Activated naive CD8-positive, alpha-beta T cell treated with anti-CD3 and anti-CD28 coated beads, Interleukin-2, amount 10 ng/mL, durations not matched to agents 7 days and 5 days (primary cell): ENCODE measurements around the gene XKR7. TPM values are rescaled to one million over a fixed set of nuclear protein-coding genes. Genes with fewer than 3 reads are reported as not detected.

ENCODE experiments used
- ATAC-seq: fragments of 150-1000 bp; cut with Tn5 transposase; one replicate; pipeline ENCODE4 v1.10.0; 2021; ENCODE audit warnings: low read depth, moderate library complexity
- POLR2A ChIA-PET: fragments of 350-600 bp; sonication (Branson Sonifier 250); formaldehyde crosslinking; loops from one replicate; lab custom pipeline; 2021; ENCODE audit warnings: antibody characterized with exemption; lab: Charles Lee
- DNase-seq: peaks from one replicate; pipeline ENCODE4 v3.0.0; 2021
- H3K27ac Mint-ChIP-seq: one replicate; pipeline ENCODE4 v1.8.0; 2022; ENCODE audit warnings: mild to moderate bottlenecking, mixed read lengths
- H3K27me3 Mint-ChIP-seq: one replicate; pipeline ENCODE4 v1.8.0; 2022; ENCODE audit warnings: mild to moderate bottlenecking, moderate library complexity, mixed read lengths
- H3K36me3 Mint-ChIP-seq: one replicate; pipeline ENCODE4 v1.8.0; 2021; ENCODE audit warnings: mild to moderate bottlenecking, mixed read lengths
- H3K4me1 Mint-ChIP-seq: one replicate; pipeline ENCODE4 v1.8.0; 2021; ENCODE audit warnings: mixed read lengths
- H3K4me3 Mint-ChIP-seq: one replicate; pipeline ENCODE4 v1.8.0; 2022; ENCODE audit warnings: mild to moderate bottlenecking, moderate library complexity, mixed read lengths
- H3K9me3 Mint-ChIP-seq: one replicate; pipeline ENCODE4 v1.8.0; 2021; ENCODE audit warnings: mixed read lengths
- total RNA-seq, 2 experiments: library from RNA; stranded (reverse); gene quantifications; one replicate each; pipeline ENCODE4 v1.2.3, GENCODE V29; 2021

The XKR7 gene
- total RNA-seq, 2 experiments from 2014 or later: not detected

GRCh38 chr20:31951530-31952453, 16.2 kb upstream of the XKR7 start, which contains the start of gene PDRG1:
PDRG1 (minus strand) TSS chr20:31952046; CDS start chr20:31951961, 85 bp downstream.
- H3K36me3 Mint-ChIP-seq: peaks cover 25% of the 10 kb centered on the region
- peak within 1 kb of the TSS; percentile 96 for H3K27ac Mint-ChIP-seq
- peaks cover 12% of the 10 kb centered on the region for H3K27me3 Mint-ChIP-seq
- peaks cover 23% of the 10 kb centered on the region for H3K4me1 Mint-ChIP-seq
- peak; percentile 99 for DNase-seq
- peak; percentile 96 for ATAC-seq
- peak within 1 kb of the TSS; percentile 99 for H3K4me3 Mint-ChIP-seq
- no peaks in the 10 kb centered on the region for H3K9me3 Mint-ChIP-seq
- POLR2A ChIA-PET: interaction anchor here (0.6 to 1.3 kb wide), 7 partner anchors 15 to 448 kb away, joined by 3 to 4 read pairs (median 3); no protein-coding TSS in a partner anchor

- POLR2A ChIA-PET: no interaction called here
- Mint-ChIP-seq H3K4me1 (peaks cover 23% of the 10 kb centered on the region), H3K36me3 (peaks cover 15% of the 10 kb centered on the region), H3K27ac (no peak overlapping the region), H3K4me3 (no peak overlapping the region), H3K9me3 (no peaks in the 10 kb centered on the region), H3K27me3 (peaks cover 16% of the 10 kb centered on the region)
- no peak for ATAC-seq
- no peak for DNase-seq
Measured at GRCh38 chr20:31953556-31954148, 14.3 kb upstream of the XKR7 start.

- Mint-ChIP-seq H3K36me3 (peaks cover 10% of the 10 kb centered on the region), H3K4me1 (peaks cover 20% of the 10 kb centered on the region), H3K27me3 (peaks cover 20% of the 10 kb centered on the region), H3K4me3 (no peak overlapping the region), H3K27ac (no peak overlapping the region), H3K9me3 (no peaks in the 10 kb centered on the region)
- DNase-seq: no peak
- POLR2A ChIA-PET: no interaction called here
- ATAC-seq: no peak
Measured at GRCh38 chr20:31954500-31954899, 13.5 kb upstream of the XKR7 start.

- no peak overlapping the region for H3K4me3 Mint-ChIP-seq
- no peak for ATAC-seq
- peaks cover 26% of the 10 kb centered on the region for H3K27me3 Mint-ChIP-seq
- no peaks in the 10 kb centered on the region for H3K9me3 Mint-ChIP-seq
- no peaks in the 10 kb centered on the region for H3K36me3 Mint-ChIP-seq
- POLR2A ChIA-PET: interaction anchor here (0.6 kb wide), 1 partner anchor 517 kb away, joined by 3 read pairs; no protein-coding TSS in a partner anchor
- no peak overlapping the region for H3K27ac Mint-ChIP-seq
- DNase-seq: no peak
- H3K4me1 Mint-ChIP-seq: peaks cover 4% of the 10 kb centered on the region
Measured at GRCh38 chr20:31956556-31957526, 11.1 kb upstream of the XKR7 start.

- DNase-seq: no peak
- H3K9me3 Mint-ChIP-seq: no peaks in the 10 kb centered on the region
- peaks cover 40% of the 10 kb centered on the region for H3K27me3 Mint-ChIP-seq
- H3K36me3 Mint-ChIP-seq: no peaks in the 10 kb centered on the region
- POLR2A ChIA-PET: no interaction called here
- H3K4me1 Mint-ChIP-seq: peaks cover 3% of the 10 kb centered on the region
- H3K4me3 Mint-ChIP-seq: no peak overlapping the region
- ATAC-seq: no peak
- no peak overlapping the region for H3K27ac Mint-ChIP-seq
Measured at GRCh38 chr20:31962761-31963160, 5.2 kb upstream of the XKR7 start.

- Mint-ChIP-seq H3K9me3 (no peaks in the 10 kb centered on the region), H3K27me3 (peaks cover 37% of the 10 kb centered on the region), H3K4me1 (peaks cover 5% of the 10 kb centered on the region), H3K27ac (no peak overlapping the region), H3K36me3 (no peaks in the 10 kb centered on the region), H3K4me3 (no peak overlapping the region)
- no peak for DNase-seq
- ATAC-seq: no peak
- POLR2A ChIA-PET: no interaction called here
Measured at GRCh38 chr20:31963889-31964288, 4.1 kb upstream of the XKR7 start.

GRCh38 chr20:31966991-31967655, 828 bp upstream of the XKR7 start:
- DNase-seq (no peak), ATAC-seq (no peak)
- Mint-ChIP-seq H3K27me3 (peaks cover 36% of the 10 kb centered on the region), H3K4me3 (peak overlapping the region; percentile 70), H3K36me3 (no peaks in the 10 kb centered on the region), H3K4me1 (peaks cover 5% of the 10 kb centered on the region), H3K9me3 (no peaks in the 10 kb centered on the region), H3K27ac (no peak overlapping the region)
- POLR2A ChIA-PET: interaction anchor here (1.1 kb wide), 1 partner anchor 15 kb away, joined by 3 read pairs; the partner anchor contains the start of gene PDRG1

GRCh38 chr20:31968291-31969126, 558 bp downstream of the XKR7 start:
- POLR2A ChIA-PET: no interaction called here
- ATAC-seq: peak; percentile 87

GRCh38 chr20:31969991-31970390, 2.0 kb downstream of the XKR7 start:
- H3K4me1 Mint-ChIP-seq: peaks cover 5% of the 10 kb centered on the region
- POLR2A ChIA-PET: no interaction called here
- no peak for DNase-seq
- H3K4me3 Mint-ChIP-seq: no peak overlapping the region
- no peak for ATAC-seq
- no peak overlapping the region for H3K27ac Mint-ChIP-seq
- H3K36me3 Mint-ChIP-seq: no peaks in the 10 kb centered on the region
- H3K27me3 Mint-ChIP-seq: peaks cover 24% of the 10 kb centered on the region
- no peaks in the 10 kb centered on the region for H3K9me3 Mint-ChIP-seq

More at GRCh38 chr20:31968291-31969126, 558 bp downstream of the XKR7 start:
- Mint-ChIP-seq H3K4me3 (peak overlapping the region; percentile 87), H3K27ac (no peak overlapping the region), H3K4me1 (peaks cover 5% of the 10 kb centered on the region), H3K27me3 (peaks cover 33% of the 10 kb centered on the region), H3K36me3 (no peaks in the 10 kb centered on the region), H3K9me3 (no peaks in the 10 kb centered on the region)
- DNase-seq: peak; percentile 97

- H3K4me1 Mint-ChIP-seq: peaks cover 2% of the 10 kb centered on the region
- ATAC-seq (no peak), DNase-seq (no peak)
- peaks cover 12% of the 10 kb centered on the region for H3K27me3 Mint-ChIP-seq
- H3K4me3 Mint-ChIP-seq: no peak overlapping the region
- no peaks in the 10 kb centered on the region for H3K9me3 Mint-ChIP-seq
- no peak overlapping the region for H3K27ac Mint-ChIP-seq
- no peaks in the 10 kb centered on the region for H3K36me3 Mint-ChIP-seq
- POLR2A ChIA-PET: no interaction called here
Measured at GRCh38 chr20:31972471-31973021, 4.6 kb downstream of the XKR7 start.

GRCh38 chr20:31974296-31974695, 6.3 kb downstream of the XKR7 start:
- no peak for ATAC-seq
- H3K27me3 Mint-ChIP-seq: peaks cover 13% of the 10 kb centered on the region

More at GRCh38 chr20:31974296-31974695, 6.3 kb downstream of the XKR7 start:
- Mint-ChIP-seq H3K9me3 (no peaks in the 10 kb centered on the region), H3K4me1 (no peaks in the 10 kb centered on the region), H3K27ac (no peak overlapping the region), H3K4me3 (no peak overlapping the region), H3K36me3 (no peaks in the 10 kb centered on the region)
- DNase-seq: no peak
- POLR2A ChIA-PET: no interaction called here
